PC-9 (cell line): ENCODE results near the gene STAG3. TPM values are rescaled to one million over a fixed set of nuclear protein-coding genes. Genes with fewer than 3 reads are reported as not detected.

Experiments used
- BruUV-seq: library from RNA; stranded (reverse); fragments of 400-500 nt; replicated peaks from 2 replicates; lab custom pipeline; 2021; lab: Mats Ljungman, UMichigan
- CTCF ChIA-PET: fragments of 300-600 bp; sonication (Branson Sonifier 250); formaldehyde crosslinking; loops from one replicate; lab custom pipeline; 2022; ENCODE audit warnings: antibody characterized with exemption; lab: Charles Lee
- POLR2A ChIA-PET: fragments of 300-600 bp; sonication (Branson Sonifier 250); formaldehyde crosslinking; loops from one replicate; lab custom pipeline; 2022; ENCODE audit warnings: antibody characterized with exemption; ENCODE audit not compliant: unreplicated experiment; lab: Charles Lee
- DNase-seq, 2 experiments: peaks; one replicate each; pipeline versions ENCODE4 v3.0.0 to v3.0.0-alpha.2; 2015 to 2022; ENCODE audit warnings: mixed read lengths in 1 of 2
- H2AFZ ChIP-seq: fragments of 200-600 bp; sonication (generic); 2 replicates; pipeline ENCODE4 v1.8.1; 2017; ENCODE audit warnings: antibody characterized with exemption
- H3F3A ChIP-seq: fragments of 200-600 bp; sonication (generic); 2 replicates; pipeline ENCODE4 v1.8.1; 2017; ENCODE audit warnings: antibody characterized with exemption, mild to moderate bottlenecking, low read depth; ENCODE audit not compliant: insufficient read depth
- H3K27ac ChIP-seq: fragments of 200-600 bp; sonication (generic); 2 replicates; pipeline ENCODE4 v1.6.1; 2016; ENCODE audit warnings: mixed run types
- H3K27me3 ChIP-seq: fragments of 200-600 bp; sonication (generic); 2 replicates; pipeline ENCODE4 v1.6.1; 2016; ENCODE audit warnings: low read depth, mixed run types; ENCODE audit not compliant: insufficient read depth
- H3K36me3 ChIP-seq: fragments of 200-600 bp; sonication (generic); 2 replicates; pipeline ENCODE4 v1.6.1; 2016; ENCODE audit warnings: low read depth, mixed run types
- H3K4me1 ChIP-seq: fragments of 200-600 bp; sonication (generic); replicated peaks from 2 replicates; pipeline ENCODE4 v1.6.1; 2016; ENCODE audit warnings: mixed run types; ENCODE audit not compliant: insufficient read depth
- H3K4me2 ChIP-seq: fragments of 200-600 bp; sonication (generic); 2 replicates; pipeline ENCODE4 v1.6.1; 2017; ENCODE audit warnings: mixed run types
- H3K4me3 ChIP-seq: fragments of 200-600 bp; sonication (generic); 2 replicates; pipeline ENCODE4 v1.6.1; 2016; ENCODE audit warnings: mixed run types
- H3K79me2 ChIP-seq: fragments of 200-600 bp; sonication (generic); 2 replicates; pipeline ENCODE4 v1.6.1; 2017; ENCODE audit warnings: low read depth, mixed run types
- H3K9me2 ChIP-seq: fragments of 200-600 bp; sonication (generic); 2 replicates; pipeline ENCODE4 v1.8.1; 2017; ENCODE audit warnings: mild to moderate bottlenecking; ENCODE audit not compliant: insufficient read depth
- H3K9me3 ChIP-seq: fragments of 200-600 bp; sonication (generic); 2 replicates; pipeline ENCODE4 v1.8.1; 2016; ENCODE audit warnings: low read depth; ENCODE audit not compliant: insufficient read depth
- H4K20me1 ChIP-seq: fragments of 200-600 bp; sonication (generic); 2 replicates; pipeline ENCODE4 v1.8.1; 2017; ENCODE audit not compliant: insufficient read depth
- EZH2 ChIP-seq: fragments of 200-600 bp; sonication (generic); IDR thresholded peaks from 2 replicates; pipeline ENCODE4 v1.8.0; 2017; ENCODE audit warnings: antibody characterized with exemption, low read depth
- intact Hi-C: fragments of 100-400 bp; cut with micrococcal nuclease; formaldehyde crosslinking; loops from one replicate; pipeline ENCODE4 v1.10.0; 2022; ENCODE audit not compliant: unreplicated experiment
- total RNA-seq: library from RNA; stranded (reverse); gene quantifications from 2 replicates; pipeline ENCODE4 v1.2.3, GENCODE V29; 2021
- TF ChIP-seq, protein P1 (sequence below): fragments of 200-600 bp; sonication (generic); conservative IDR thresholded peaks from 2 replicates; pipeline ENCODE4 v1.6.1; 2017; ENCODE audit warnings: mixed run types, antibody characterized with exemption, mild to moderate bottlenecking, moderate library complexity

Gene STAG3
- total RNA-seq, 1 experiment from 2014 or later: 0.83 TPM

DNA sequence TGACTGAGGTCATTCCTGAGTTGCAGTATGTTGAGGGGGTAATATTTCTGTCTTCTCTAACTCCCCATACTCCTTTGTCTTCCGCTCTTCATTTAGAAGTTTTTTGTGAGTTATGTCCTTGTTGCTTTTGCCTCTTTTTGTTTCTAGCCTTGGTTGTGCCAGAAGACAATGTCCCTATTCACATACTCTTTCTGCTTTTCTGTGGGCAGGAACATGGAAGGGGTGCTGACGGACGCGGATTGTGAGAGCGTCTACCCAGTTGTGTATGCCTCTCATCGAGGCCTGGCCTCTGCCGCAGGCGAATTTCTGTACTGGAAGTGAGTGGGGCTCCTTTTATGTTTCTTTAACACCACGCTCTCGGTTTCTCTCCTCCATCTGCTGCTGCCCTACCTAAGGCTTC lies 20.5 kb downstream of the STAG3 start:
- no peak overlapping the region for H3K4me3 ChIP-seq
- H2AFZ ChIP-seq: no peak overlapping the region
- TF ChIP-seq EZH2: no peak
- TF ChIP-seq, protein P1, sequence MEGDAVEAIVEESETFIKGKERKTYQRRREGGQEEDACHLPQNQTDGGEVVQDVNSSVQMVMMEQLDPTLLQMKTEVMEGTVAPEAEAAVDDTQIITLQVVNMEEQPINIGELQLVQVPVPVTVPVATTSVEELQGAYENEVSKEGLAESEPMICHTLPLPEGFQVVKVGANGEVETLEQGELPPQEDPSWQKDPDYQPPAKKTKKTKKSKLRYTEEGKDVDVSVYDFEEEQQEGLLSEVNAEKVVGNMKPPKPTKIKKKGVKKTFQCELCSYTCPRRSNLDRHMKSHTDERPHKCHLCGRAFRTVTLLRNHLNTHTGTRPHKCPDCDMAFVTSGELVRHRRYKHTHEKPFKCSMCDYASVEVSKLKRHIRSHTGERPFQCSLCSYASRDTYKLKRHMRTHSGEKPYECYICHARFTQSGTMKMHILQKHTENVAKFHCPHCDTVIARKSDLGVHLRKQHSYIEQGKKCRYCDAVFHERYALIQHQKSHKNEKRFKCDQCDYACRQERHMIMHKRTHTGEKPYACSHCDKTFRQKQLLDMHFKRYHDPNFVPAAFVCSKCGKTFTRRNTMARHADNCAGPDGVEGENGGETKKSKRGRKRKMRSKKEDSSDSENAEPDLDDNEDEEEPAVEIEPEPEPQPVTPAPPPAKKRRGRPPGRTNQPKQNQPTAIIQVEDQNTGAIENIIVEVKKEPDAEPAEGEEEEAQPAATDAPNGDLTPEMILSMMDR: no peak
- no peaks in the 10 kb centered on the region for H3F3A ChIP-seq
- H3K4me1 ChIP-seq: no peaks in the 10 kb centered on the region
- BruUV-seq: no TSS peak
- intact Hi-C loops: no loop called here
- no peaks in the 10 kb centered on the region for H3K27me3 ChIP-seq
- no peaks in the 10 kb centered on the region for H3K36me3 ChIP-seq
- no peaks in the 10 kb centered on the region for H3K9me2 ChIP-seq
- CTCF ChIA-PET: no interaction called here
- no peaks in the 10 kb centered on the region for H4K20me1 ChIP-seq
- no peak for DNase-seq
- POLR2A ChIA-PET: no interaction called here
- no peaks in the 10 kb centered on the region for H3K79me2 ChIP-seq
- H3K4me2 ChIP-seq: no peak overlapping the region
- H3K27ac ChIP-seq: no peak overlapping the region
- H3K9me3 ChIP-seq: no peaks in the 10 kb centered on the region

- no peak for DNase-seq
- no peaks in the 10 kb centered on the region for H3K79me2 ChIP-seq
- no peaks in the 10 kb centered on the region for H4K20me1 ChIP-seq
- TF ChIP-seq, protein P1: no peak
- no peak for TF ChIP-seq EZH2
- no peaks in the 10 kb centered on the region for H3K27me3 ChIP-seq
- no peaks in the 10 kb centered on the region for H3K36me3 ChIP-seq
- no peak overlapping the region for H2AFZ ChIP-seq
- no peaks in the 10 kb centered on the region for H3K9me2 ChIP-seq
- BruUV-seq: no TSS peak
- H3K4me2 ChIP-seq: no peak overlapping the region
- no peaks in the 10 kb centered on the region for H3K4me1 ChIP-seq
- ChIA-PET CTCF (interaction anchor here (0.6 kb wide), 1 partner anchor 20 kb away, joined by 6 read pairs; no protein-coding TSS in a partner anchor), POLR2A (interaction anchor here (0.6 to 0.8 kb wide), 3 partner anchors 22 to 206 kb away, joined by 4 to 7 read pairs (median 4); no protein-coding TSS in a partner anchor)
- H3K4me3 ChIP-seq: no peak overlapping the region
- no peaks in the 10 kb centered on the region for H3K9me3 ChIP-seq
- intact Hi-C loops: no loop called here
- H3F3A ChIP-seq: no peaks in the 10 kb centered on the region
- no peak overlapping the region for H3K27ac ChIP-seq
Measured at GRCh38 chr7:100200693-100201092, 23.0 kb downstream of the STAG3 start.

- H3K4me2 ChIP-seq: no peak overlapping the region
- H3K9me2 ChIP-seq: no peaks in the 10 kb centered on the region
- no peak for TF ChIP-seq EZH2
- TF ChIP-seq, protein P1: no peak
- H3K79me2 ChIP-seq: no peaks in the 10 kb centered on the region
- no peaks in the 10 kb centered on the region for H3K4me1 ChIP-seq
- intact Hi-C loops: no loop called here
- H3K27me3 ChIP-seq: no peaks in the 10 kb centered on the region
- no peak overlapping the region for H3K4me3 ChIP-seq
- no peaks in the 10 kb centered on the region for H3K36me3 ChIP-seq
- H3K27ac ChIP-seq: no peak overlapping the region
- H4K20me1 ChIP-seq: no peaks in the 10 kb centered on the region
- H3F3A ChIP-seq: no peaks in the 10 kb centered on the region
- ChIA-PET POLR2A (no interaction called here), CTCF (no interaction called here)
- no peak overlapping the region for H2AFZ ChIP-seq
- H3K9me3 ChIP-seq: no peaks in the 10 kb centered on the region
- no peak for DNase-seq
- no TSS peak for BruUV-seq
Measured at GRCh38 chr7:100204454-100204853, 26.7 kb downstream of the STAG3 start.
